ENCODE data around the gene CDC42EP1. TPM values are rescaled to one million over a fixed set of nuclear protein-coding genes. Genes with fewer than 3 reads are reported as not detected.

CDC42EP1 gene
- total and polyA plus RNA-seq, 2 donors (not counting 3 experiments of a cell fraction or from before 2014, with no cell fraction given) = 82.2 to 141 TPM

DNA sequence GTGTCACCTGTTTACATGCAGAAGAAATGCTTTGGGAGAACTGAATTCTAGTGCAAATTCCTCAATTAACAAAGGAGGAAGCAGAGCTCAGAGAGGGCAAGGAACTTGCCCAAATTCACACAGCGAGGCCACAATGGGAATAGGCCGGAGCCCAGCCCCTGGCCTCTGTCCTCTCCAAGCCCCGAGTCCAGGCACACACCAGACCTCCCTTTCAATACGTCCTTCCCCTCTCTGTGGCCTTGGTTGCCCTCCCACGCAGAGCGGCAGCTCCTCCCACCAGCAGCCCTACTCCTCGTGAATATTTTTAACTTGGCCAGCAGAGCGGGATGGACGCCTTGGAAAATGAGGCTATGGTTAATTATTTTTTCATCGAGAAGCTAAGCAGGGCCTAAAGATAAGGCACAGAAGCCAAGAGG lies 39.5 kb upstream of the CDC42EP1 start:
- Histone ChIP-seq H3K4me2 (ENCODE audit: insufficient read depth, low read length) (no peak overlapping the region), H3K4me1 (ENCODE audit: control insufficient read depth, extremely low read depth, insufficient read depth, low read length) (peaks cover 19% of the 10 kb centered on the region), H3K9me1 (replicated peaks; ENCODE audit: control insufficient read depth, extremely low read depth, insufficient read depth, low read length) (no peaks in the 10 kb centered on the region), H4K20me1 (replicated peaks; ENCODE audit: control insufficient read depth, extremely low read depth, insufficient read depth, low read length) (no peaks in the 10 kb centered on the region), H3K36me3 (ENCODE audit: control insufficient read depth in 2 of 2, extremely low read depth in 1 of 2, insufficient read depth in 2 of 2, low read length in 2 of 2) (peaks cover 3 to 4% of the 10 kb centered on the region in 2 experiments), H3K79me2 (ENCODE audit: control insufficient read depth, insufficient read depth, low read length) (peaks cover 22% of the 10 kb centered on the region), H3K27ac (ENCODE audit: insufficient read depth, low read depth, low read length) (no peak overlapping the region), H3K4me3 (replicated peaks in 1 of 3; ENCODE audit: insufficient read depth in 1 of 3, low read depth in 1 of 3, low read length in 3 of 3) (no peak overlapping the region), H3K9ac (replicated peaks; ENCODE audit: extremely low read depth, insufficient read depth, low read length) (no peak overlapping the region), H2AFZ (ENCODE audit: low read depth, low read length) (peak overlapping the region; percentile 30), H3K9me3 (replicated peaks; ENCODE audit: control insufficient read depth, insufficient read depth, low read length) (no peaks in the 10 kb centered on the region), H3K27me3 (ENCODE audit: control insufficient read depth in 2 of 2, insufficient read depth in 2 of 2, low read length in 2 of 2) (no peaks in the 10 kb centered on the region)
- BruUV-seq (replicated peaks) = no TSS peak
- dilution Hi-C loops (cut with MboI; ENCODE audit: extremely low pct_ligation_motif_present, low sequenced_read_pairs) = no loop called here
- no peak for FAIRE-seq
- ChIA-PET POLR2A (interaction anchor here (0.6 to 0.7 kb wide), 2 partner anchors 9 to 81 kb away, joined by 6 to 7 read pairs; no protein-coding TSS in a partner anchor), CTCF (interaction anchor here (0.5 to 2.8 kb wide), 6 partner anchors 8 to 87 kb away, joined by 3 to 10 read pairs (median 4); no protein-coding TSS in a partner anchor)
- no peak for DNase-seq (ENCODE audit: low read depth, low spot score)
- TF ChIP-seq JUN (IDR thresholded peaks at IDR 0.05; ENCODE audit: borderline replicate concordance, insufficient read depth, insufficient read length, low read depth) (no peak), MYC (IDR thresholded peaks at IDR 0.05; ENCODE audit: low read depth, low read length) (no peak), POLR2AphosphoS5 (IDR thresholded peaks at IDR 0.05; ENCODE audit: insufficient read depth, low read depth, low read length) (no peak)
- TF ChIP-seq, protein P1, sequence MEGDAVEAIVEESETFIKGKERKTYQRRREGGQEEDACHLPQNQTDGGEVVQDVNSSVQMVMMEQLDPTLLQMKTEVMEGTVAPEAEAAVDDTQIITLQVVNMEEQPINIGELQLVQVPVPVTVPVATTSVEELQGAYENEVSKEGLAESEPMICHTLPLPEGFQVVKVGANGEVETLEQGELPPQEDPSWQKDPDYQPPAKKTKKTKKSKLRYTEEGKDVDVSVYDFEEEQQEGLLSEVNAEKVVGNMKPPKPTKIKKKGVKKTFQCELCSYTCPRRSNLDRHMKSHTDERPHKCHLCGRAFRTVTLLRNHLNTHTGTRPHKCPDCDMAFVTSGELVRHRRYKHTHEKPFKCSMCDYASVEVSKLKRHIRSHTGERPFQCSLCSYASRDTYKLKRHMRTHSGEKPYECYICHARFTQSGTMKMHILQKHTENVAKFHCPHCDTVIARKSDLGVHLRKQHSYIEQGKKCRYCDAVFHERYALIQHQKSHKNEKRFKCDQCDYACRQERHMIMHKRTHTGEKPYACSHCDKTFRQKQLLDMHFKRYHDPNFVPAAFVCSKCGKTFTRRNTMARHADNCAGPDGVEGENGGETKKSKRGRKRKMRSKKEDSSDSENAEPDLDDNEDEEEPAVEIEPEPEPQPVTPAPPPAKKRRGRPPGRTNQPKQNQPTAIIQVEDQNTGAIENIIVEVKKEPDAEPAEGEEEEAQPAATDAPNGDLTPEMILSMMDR (IDR thresholded peaks at IDR 0.05; ENCODE audit: extremely low read depth in 1 of 2, insufficient read depth in 1 of 2, low read depth in 1 of 2, low read length in 2 of 2) = no peak
- intact Hi-C loops (cut with micrococcal nuclease) = no loop called here

DNA sequence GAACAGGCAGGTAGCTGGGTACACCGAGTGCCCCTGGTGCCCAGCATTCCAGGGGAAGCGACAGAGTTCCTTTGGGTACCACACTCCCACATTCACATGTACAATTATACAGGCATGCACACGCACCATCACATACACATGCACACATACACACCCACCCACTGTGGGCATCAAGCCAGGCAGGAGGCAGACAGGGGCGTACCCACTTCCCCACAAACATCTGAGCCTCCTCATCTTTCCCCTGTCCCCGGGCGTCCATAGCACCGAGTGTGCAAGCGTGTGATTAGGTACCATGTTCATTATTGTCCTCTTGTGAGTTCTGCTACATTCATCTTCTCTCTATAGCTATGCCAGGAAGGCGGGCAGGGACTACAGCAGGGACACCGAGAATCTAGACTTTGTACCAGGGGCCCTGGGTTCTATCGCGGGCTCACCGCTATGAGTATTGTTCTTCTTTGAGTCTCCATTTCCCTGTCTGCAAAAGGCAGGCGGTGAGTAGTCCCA lies 39.0 kb upstream of the CDC42EP1 start:
- Histone ChIP-seq H3K4me3 (replicated peaks in 1 of 3; ENCODE audit: insufficient read depth in 1 of 3, low read depth in 1 of 3, low read length in 3 of 3) (no peak overlapping the region), H3K36me3 (ENCODE audit: control insufficient read depth in 2 of 2, extremely low read depth in 1 of 2, insufficient read depth in 2 of 2, low read length in 2 of 2) (no peaks in the 10 kb centered on the region), H3K9me1 (replicated peaks; ENCODE audit: control insufficient read depth, extremely low read depth, insufficient read depth, low read length) (no peaks in the 10 kb centered on the region), H3K9me3 (replicated peaks; ENCODE audit: control insufficient read depth, insufficient read depth, low read length) (no peaks in the 10 kb centered on the region), H3K27me3 (ENCODE audit: control insufficient read depth in 2 of 2, insufficient read depth in 2 of 2, low read length in 2 of 2) (no peaks in the 10 kb centered on the region), H4K20me1 (replicated peaks; ENCODE audit: control insufficient read depth, extremely low read depth, insufficient read depth, low read length) (no peaks in the 10 kb centered on the region), H2AFZ (ENCODE audit: low read depth, low read length) (peak overlapping the region; percentile 30), H3K4me2 (ENCODE audit: insufficient read depth, low read length) (no peak overlapping the region), H3K27ac (ENCODE audit: insufficient read depth, low read depth, low read length) (no peak overlapping the region), H3K79me2 (ENCODE audit: control insufficient read depth, insufficient read depth, low read length) (peaks cover 19% of the 10 kb centered on the region), H3K9ac (replicated peaks; ENCODE audit: extremely low read depth, insufficient read depth, low read length) (no peak overlapping the region), H3K4me1 (ENCODE audit: control insufficient read depth, extremely low read depth, insufficient read depth, low read length) (peaks cover 21% of the 10 kb centered on the region)
- peak; percentile 8 for FAIRE-seq
- intact Hi-C loops (cut with micrococcal nuclease) = no loop called here
- DNase-seq (ENCODE audit: low read depth, low spot score) = no peak
- dilution Hi-C loops (cut with MboI; ENCODE audit: extremely low pct_ligation_motif_present, low sequenced_read_pairs) = no loop called here
- TF ChIP-seq GATA2 (IDR thresholded peaks at IDR 0.05; ENCODE audit: insufficient read depth, insufficient read length, low read depth, low read length) (no peak), EZH2 (IDR thresholded peaks at IDR 0.05; ENCODE audit: borderline replicate concordance, low read depth, low read length, severe bottlenecking) (no peak)
- BruUV-seq (replicated peaks) = no TSS peak
- ChIA-PET CTCF (interaction anchor here (1.1 to 2.8 kb wide), 4 partner anchors 9 to 49 kb away, joined by 3 to 10 read pairs (median 5); no protein-coding TSS in a partner anchor), POLR2A (interaction anchor here (0.7 kb wide), 1 partner anchor 80 kb away, joined by 7 read pairs; no protein-coding TSS in a partner anchor)

All from endothelial cell of umbilical vein (primary cell).